Measurements from ENCODE around the gene RPE.

RPE gene

GRCh38 chr2:210034087-210034683 lies 31.7 kb downstream of the RPE start:
- in situ Hi-C loops (cut with HindIII; ENCODE audit: low sequenced_read_pairs) = no loop called here
- TF ChIP-seq, protein P1, sequence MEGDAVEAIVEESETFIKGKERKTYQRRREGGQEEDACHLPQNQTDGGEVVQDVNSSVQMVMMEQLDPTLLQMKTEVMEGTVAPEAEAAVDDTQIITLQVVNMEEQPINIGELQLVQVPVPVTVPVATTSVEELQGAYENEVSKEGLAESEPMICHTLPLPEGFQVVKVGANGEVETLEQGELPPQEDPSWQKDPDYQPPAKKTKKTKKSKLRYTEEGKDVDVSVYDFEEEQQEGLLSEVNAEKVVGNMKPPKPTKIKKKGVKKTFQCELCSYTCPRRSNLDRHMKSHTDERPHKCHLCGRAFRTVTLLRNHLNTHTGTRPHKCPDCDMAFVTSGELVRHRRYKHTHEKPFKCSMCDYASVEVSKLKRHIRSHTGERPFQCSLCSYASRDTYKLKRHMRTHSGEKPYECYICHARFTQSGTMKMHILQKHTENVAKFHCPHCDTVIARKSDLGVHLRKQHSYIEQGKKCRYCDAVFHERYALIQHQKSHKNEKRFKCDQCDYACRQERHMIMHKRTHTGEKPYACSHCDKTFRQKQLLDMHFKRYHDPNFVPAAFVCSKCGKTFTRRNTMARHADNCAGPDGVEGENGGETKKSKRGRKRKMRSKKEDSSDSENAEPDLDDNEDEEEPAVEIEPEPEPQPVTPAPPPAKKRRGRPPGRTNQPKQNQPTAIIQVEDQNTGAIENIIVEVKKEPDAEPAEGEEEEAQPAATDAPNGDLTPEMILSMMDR (IDR thresholded peaks at IDR 0.05; ENCODE audit: low read depth, low read length) = no peak
- H3K4me3 ChIP-seq (ENCODE audit: low read depth, low read length) = no peak overlapping the region
- DNase-seq (ENCODE audit: low read depth, low spot score) = no peak

DNA sequence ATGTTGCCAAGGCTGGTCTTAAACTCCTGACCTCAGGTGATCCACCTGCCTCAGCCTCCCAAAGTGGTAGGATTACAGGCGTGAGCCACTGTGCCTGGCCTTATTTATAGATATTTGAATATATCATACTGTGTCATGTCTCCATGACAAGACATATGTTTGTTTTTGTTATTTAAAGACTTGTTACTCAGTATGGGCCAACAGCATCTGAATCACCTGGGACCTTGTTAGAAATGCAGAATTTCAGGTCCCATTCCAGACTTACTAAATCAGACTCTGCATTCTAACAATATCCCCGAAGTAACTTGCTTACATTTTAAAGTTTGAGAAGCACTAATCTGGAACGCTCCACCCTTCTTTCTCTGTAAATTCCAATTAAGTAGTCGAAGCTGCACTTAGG lies 33.2 kb downstream of the RPE start:
- TF ChIP-seq, protein P1 (IDR thresholded peaks at IDR 0.05; ENCODE audit: low read depth, low read length) = no peak
- no peak for DNase-seq (ENCODE audit: low read depth, low spot score)
- H3K4me3 ChIP-seq (ENCODE audit: low read depth, low read length) = no peak overlapping the region
- in situ Hi-C loops (cut with HindIII; ENCODE audit: low sequenced_read_pairs) = no loop called here

DNA sequence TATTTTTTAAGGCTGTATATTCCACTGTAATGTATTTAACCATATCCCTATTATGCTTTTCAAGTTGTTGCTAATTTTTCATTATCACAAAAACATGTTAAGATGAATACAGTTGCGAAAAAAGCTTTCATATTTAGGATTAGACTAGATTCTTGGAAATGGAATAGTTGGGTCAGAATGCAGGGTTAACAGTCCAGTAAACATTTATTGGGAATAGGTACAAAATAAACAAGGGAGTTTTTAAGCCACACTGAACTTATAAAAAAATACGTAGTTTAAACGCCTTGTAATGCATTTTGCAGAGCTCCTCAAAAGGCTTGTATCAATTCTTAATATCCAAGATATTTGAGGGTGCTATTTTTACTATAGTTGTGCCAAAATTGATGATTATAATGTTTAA lies 35.6 kb downstream of the RPE start:
- in situ Hi-C loops (cut with HindIII; ENCODE audit: low sequenced_read_pairs) = no loop called here
- H3K4me3 ChIP-seq (ENCODE audit: low read depth, low read length) = no peak overlapping the region
- TF ChIP-seq, protein P1 (IDR thresholded peaks at IDR 0.05; ENCODE audit: low read depth, low read length) = no peak

DNA sequence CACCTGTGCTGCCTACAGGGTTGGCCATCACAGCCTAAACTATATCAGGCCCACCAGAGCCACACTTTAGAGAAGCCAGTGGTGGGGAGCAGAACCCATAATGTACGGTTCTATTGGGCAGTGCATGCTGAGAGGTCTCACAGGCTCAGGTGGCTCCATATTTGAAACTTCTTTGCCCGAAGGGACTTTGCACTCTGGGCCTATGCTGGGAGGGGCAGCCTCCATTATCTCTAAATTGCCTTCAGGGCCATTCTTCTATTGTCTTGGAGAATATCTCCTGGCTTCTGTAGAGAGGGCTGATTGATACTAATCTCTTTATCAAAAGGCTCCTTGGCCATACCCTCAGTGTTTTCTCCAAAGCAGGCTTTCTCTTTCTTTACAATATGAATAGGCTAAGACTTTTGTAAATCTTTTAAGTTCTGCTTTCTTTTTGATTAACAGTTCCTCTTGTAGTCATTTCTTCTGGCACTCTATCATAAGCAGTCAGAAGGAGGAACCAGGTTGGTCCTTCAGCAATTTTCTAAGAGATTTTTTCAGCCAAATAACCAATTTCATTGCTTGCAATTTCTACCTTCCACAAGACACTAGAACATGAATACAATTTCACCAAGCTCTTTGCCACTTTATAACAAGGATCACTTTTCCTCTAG lies 44.5 kb downstream of the RPE start:
- TF ChIP-seq, protein P1 (IDR thresholded peaks at IDR 0.05; ENCODE audit: low read depth, low read length) = no peak
- no peak for DNase-seq (ENCODE audit: low read depth, low spot score)
- H3K4me3 ChIP-seq (ENCODE audit: low read depth, low read length) = no peak overlapping the region
- in situ Hi-C loops (cut with HindIII; ENCODE audit: low sequenced_read_pairs) = no loop called here

More for the DNA sequence above, 35.6 kb downstream of the RPE start:
- no peak for DNase-seq (ENCODE audit: low read depth, low spot score)

- in situ Hi-C loops (cut with HindIII; ENCODE audit: low sequenced_read_pairs) = no loop called here
- no peak for DNase-seq (ENCODE audit: low read depth, low spot score)
- no peak overlapping the region for H3K4me3 ChIP-seq (ENCODE audit: low read depth, low read length)
- TF ChIP-seq, protein P1 (IDR thresholded peaks at IDR 0.05; ENCODE audit: low read depth, low read length) = no peak
Measured at GRCh38 chr2:210049831-210050230, 47.4 kb downstream of the RPE start.

GRCh38 chr2:210050885-210051284 lies 48.4 kb downstream of the RPE start:
- no peak overlapping the region for H3K4me3 ChIP-seq (ENCODE audit: low read depth, low read length)
- no peak for DNase-seq (ENCODE audit: low read depth, low spot score)
- TF ChIP-seq, protein P1 (IDR thresholded peaks at IDR 0.05; ENCODE audit: low read depth, low read length) = no peak
- in situ Hi-C loops (cut with HindIII; ENCODE audit: low sequenced_read_pairs) = no loop called here

Measured in astrocyte of the spinal cord (primary cell).